Stimulated activated CD8-positive, alpha-beta memory T cell treated with anti-CD3 and anti-CD28 coated beads, Interleukin-4, amount 100 ng/mL, for 48 hours (primary cell): ENCODE results near the gene ATPAF2.

ENCODE experiments used
- DNase-seq: peaks from one replicate; pipeline ENCODE4 v3.0.0-alpha.2; 2020

The ATPAF2 gene

GRCh38 chr17:18039535-18040260, 730 bp upstream of the ATPAF2 start:
- peak; percentile 37 for DNase-seq

- peak; percentile 51 for DNase-seq
Observed at GRCh38 chr17:18038149-18038850, 668 bp downstream of the ATPAF2 start.

- no peak for DNase-seq
Observed at GRCh38 chr17:18037486-18037885, 1.5 kb downstream of the ATPAF2 start.

GRCh38 chr17:18035704-18036103, 3.3 kb downstream of the ATPAF2 start:
- DNase-seq: no peak

- DNase-seq: peak; percentile 49
Observed at GRCh38 chr17:18033442-18034099, 5.4 kb downstream of the ATPAF2 start.

- no peak for DNase-seq
Observed at GRCh38 chr17:18031955-18032354, 7.0 kb downstream of the ATPAF2 start.

GRCh38 chr17:18028952-18029540, 9.9 kb downstream of the ATPAF2 start:
- no peak for DNase-seq

- DNase-seq: no peak
Observed at GRCh38 chr17:18028114-18028951, 10.6 kb downstream of the ATPAF2 start.

- no peak for DNase-seq
Observed at GRCh38 chr17:18027280-18027679, 11.7 kb downstream of the ATPAF2 start.

GRCh38 chr17:18025945-18026776, 12.8 kb downstream of the ATPAF2 start:
- DNase-seq: peak; percentile 31

- peak; percentile 51 for DNase-seq
Observed at GRCh38 chr17:18025241-18025944, 13.6 kb downstream of the ATPAF2 start.

- DNase-seq: no peak
Observed at GRCh38 chr17:18021372-18021771, 17.6 kb downstream of the ATPAF2 start.

GRCh38 chr17:18020971-18021370, 18.0 kb downstream of the ATPAF2 start:
- DNase-seq: no peak

GRCh38 chr17:18019838-18020154, 19.2 kb downstream of the ATPAF2 start:
- no peak for DNase-seq

- no peak for DNase-seq
Observed at GRCh38 chr17:18018411-18018921, 20.5 kb downstream of the ATPAF2 start.

GRCh38 chr17:18017958-18018357, 21.0 kb downstream of the ATPAF2 start:
- no peak for DNase-seq

GRCh38 chr17:18016426-18016825, 22.5 kb downstream of the ATPAF2 start:
- no peak for DNase-seq

GRCh38 chr17:18015593-18015992, 23.4 kb downstream of the ATPAF2 start:
- no peak for DNase-seq

GRCh38 chr17:18014006-18014405, 25.0 kb downstream of the ATPAF2 start:
- no peak for DNase-seq

- no peak for DNase-seq
Observed at GRCh38 chr17:18011286-18011685, 27.7 kb downstream of the ATPAF2 start.
